ENCODE measurements around the gene PSAT1. TPM values are rescaled to one million over a fixed set of nuclear protein-coding genes. Genes with fewer than 3 reads are reported as not detected.

The PSAT1 gene
- total RNA-seq, 1 donor from 2014 or later, result 1.9 TPM

GRCh38 chr9:78325343-78325742 lies 28.4 kb downstream of the PSAT1 start:
- no peak for DNase-seq (ENCODE audit: low spot score in 2 of 2)
- Histone ChIP-seq H3K36me3 (no peaks in the 10 kb centered on the region), H3K27ac (no peak overlapping the region), H3K4me3 (no peak overlapping the region), H3K9me3 (no peaks in the 10 kb centered on the region), H3K4me1 (no peaks in the 10 kb centered on the region), H3K27me3 (no peaks in the 10 kb centered on the region)
- intact Hi-C loops (cut with DNase I), result no loop called here
- no peak for TF ChIP-seq CTCF (IDR thresholded peaks at IDR 0.05)

GRCh38 chr9:78325846-78326360 lies 29.0 kb downstream of the PSAT1 start:
- H3K4me3 ChIP-seq, result no peak overlapping the region
- H3K27me3 ChIP-seq, result no peaks in the 10 kb centered on the region
- H3K27ac ChIP-seq, result no peak overlapping the region
- H3K36me3 ChIP-seq, result no peaks in the 10 kb centered on the region
- no peaks in the 10 kb centered on the region for H3K9me3 ChIP-seq
- TF ChIP-seq CTCF (IDR thresholded peaks at IDR 0.05), result no peak
- intact Hi-C loops (cut with DNase I), result no loop called here
- no peaks in the 10 kb centered on the region for H3K4me1 ChIP-seq
- DNase-seq (ENCODE audit: low spot score in 2 of 2), result no peak

GRCh38 chr9:78326564-78326963 lies 29.6 kb downstream of the PSAT1 start:
- intact Hi-C loops (cut with DNase I), result no loop called here
- H3K4me1 ChIP-seq, result no peaks in the 10 kb centered on the region
- TF ChIP-seq CTCF (IDR thresholded peaks at IDR 0.05), result no peak
- no peaks in the 10 kb centered on the region for H3K36me3 ChIP-seq
- DNase-seq (ENCODE audit: low spot score in 2 of 2), result no peak
- no peaks in the 10 kb centered on the region for H3K9me3 ChIP-seq
- H3K27ac ChIP-seq, result no peak overlapping the region
- H3K27me3 ChIP-seq, result no peaks in the 10 kb centered on the region
- no peak overlapping the region for H3K4me3 ChIP-seq

GRCh38 chr9:78332381-78332780 lies 35.5 kb downstream of the PSAT1 start:
- DNase-seq (ENCODE audit: low spot score in 2 of 2), result no peak
- H3K27ac ChIP-seq, result no peak overlapping the region
- H3K4me3 ChIP-seq, result no peak overlapping the region
- H3K9me3 ChIP-seq, result no peaks in the 10 kb centered on the region
- H3K27me3 ChIP-seq, result no peaks in the 10 kb centered on the region
- no peak for TF ChIP-seq CTCF (IDR thresholded peaks at IDR 0.05)
- no peaks in the 10 kb centered on the region for H3K36me3 ChIP-seq
- intact Hi-C loops (cut with DNase I), result no loop called here
- no peaks in the 10 kb centered on the region for H3K4me1 ChIP-seq

GRCh38 chr9:78348848-78349247 lies 51.9 kb downstream of the PSAT1 start:
- DNase-seq (ENCODE audit: low spot score in 2 of 2), result no peak
- H3K4me3 ChIP-seq, result no peak overlapping the region
- intact Hi-C loops (cut with DNase I), result no loop called here
- no peaks in the 10 kb centered on the region for H3K4me1 ChIP-seq
- no peaks in the 10 kb centered on the region for H3K9me3 ChIP-seq
- no peaks in the 10 kb centered on the region for H3K27me3 ChIP-seq
- TF ChIP-seq CTCF (IDR thresholded peaks at IDR 0.05), result no peak
- no peak overlapping the region for H3K27ac ChIP-seq
- H3K36me3 ChIP-seq, result no peaks in the 10 kb centered on the region

- intact Hi-C loops (cut with DNase I), result no loop called here
- Histone ChIP-seq H3K36me3 (no peaks in the 10 kb centered on the region), H3K4me1 (no peaks in the 10 kb centered on the region), H3K27ac (no peak overlapping the region), H3K4me3 (no peak overlapping the region), H3K9me3 (no peaks in the 10 kb centered on the region), H3K27me3 (no peaks in the 10 kb centered on the region)
- no peak for TF ChIP-seq CTCF (IDR thresholded peaks at IDR 0.05)
- DNase-seq (ENCODE audit: low spot score in 2 of 2), result no peak
Measured at GRCh38 chr9:78351816-78352215, 54.9 kb downstream of the PSAT1 start.

Measured in ascending aorta (tissue), 2 donors.